ENCODE measurements around the gene HAPLN1.

HAPLN1 gene

DNA sequence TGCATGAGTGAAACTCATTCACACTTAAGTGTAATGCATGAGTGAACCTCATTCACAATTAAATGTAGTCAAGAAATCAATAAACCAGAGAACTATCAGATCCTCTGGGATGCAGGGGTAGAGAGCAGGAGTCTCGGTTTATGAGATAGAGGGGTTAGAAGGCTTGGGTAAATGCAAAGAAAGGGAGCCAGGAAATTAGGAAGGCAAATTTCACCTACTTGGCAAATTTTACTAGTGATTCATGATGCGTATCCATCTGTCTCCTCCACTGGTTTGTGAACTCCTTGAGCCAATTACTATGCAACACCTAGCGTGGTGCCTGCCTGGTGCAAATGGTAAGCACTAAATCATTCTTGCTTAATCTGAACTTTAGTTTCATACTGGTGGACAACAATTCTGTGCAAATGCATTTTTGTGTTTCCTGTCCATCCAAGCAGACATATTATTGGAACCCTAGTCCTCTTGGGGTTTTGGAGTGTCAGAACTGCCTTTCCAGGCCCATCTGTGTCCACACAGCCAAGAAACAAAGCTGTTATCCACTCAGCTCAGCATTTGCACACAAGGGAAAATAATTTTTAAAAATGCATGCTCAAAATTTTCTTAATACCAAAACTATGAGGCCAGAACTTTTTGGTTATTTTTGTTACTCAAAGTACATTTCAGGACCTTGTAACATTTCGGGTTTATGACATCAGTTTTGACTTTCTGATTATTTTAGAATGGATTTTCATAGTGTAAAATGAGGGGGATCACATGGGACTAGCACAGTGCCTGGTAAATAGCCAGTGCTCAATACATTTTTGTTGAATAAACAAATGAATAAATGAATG is 5.2 kb downstream of the HAPLN1 start:
- no peak for DNase-seq
- TF ChIP-seq CTCF (IDR thresholded peaks at IDR 0.05; ENCODE audit: low read depth, low read length) = no peak
- Histone ChIP-seq H3K27ac (no peak overlapping the region), H3K27me3 (ENCODE audit: insufficient read depth, low read depth, severe bottlenecking) (no peaks in the 10 kb centered on the region), H3K4me3 (ENCODE audit: low read depth, low read length) (no peak overlapping the region), H3K9me3 (ENCODE audit: severe bottlenecking) (no peaks in the 10 kb centered on the region), H3K36me3 (no peaks in the 10 kb centered on the region)

- Histone ChIP-seq H3K4me3 (ENCODE audit: low read depth, low read length) (no peak overlapping the region), H3K36me3 (no peaks in the 10 kb centered on the region), H3K27ac (no peak overlapping the region), H3K27me3 (ENCODE audit: insufficient read depth, low read depth, severe bottlenecking) (no peaks in the 10 kb centered on the region), H3K9me3 (ENCODE audit: severe bottlenecking) (no peaks in the 10 kb centered on the region)
- DNase-seq = no peak
- no peak for TF ChIP-seq CTCF (IDR thresholded peaks at IDR 0.05; ENCODE audit: low read depth, low read length)
Observed at GRCh38 chr5:83714810-83715209, 5.8 kb downstream of the HAPLN1 start.

GRCh38 chr5:83711982-83712601 is 8.6 kb downstream of the HAPLN1 start:
- no peaks in the 10 kb centered on the region for H3K9me3 ChIP-seq (ENCODE audit: severe bottlenecking)
- H3K36me3 ChIP-seq = no peaks in the 10 kb centered on the region
- peak; percentile 63 for DNase-seq
- H3K27ac ChIP-seq = no peak overlapping the region
- TF ChIP-seq CTCF (IDR thresholded peaks at IDR 0.05; ENCODE audit: low read depth, low read length) = peak; percentile 41
- H3K4me3 ChIP-seq (ENCODE audit: low read depth, low read length) = no peak overlapping the region
- H3K27me3 ChIP-seq (ENCODE audit: insufficient read depth, low read depth, severe bottlenecking) = no peaks in the 10 kb centered on the region

GRCh38 chr5:83709973-83710372 is 10.7 kb downstream of the HAPLN1 start:
- TF ChIP-seq CTCF (IDR thresholded peaks at IDR 0.05; ENCODE audit: low read depth, low read length) = no peak

GRCh38 chr5:83708170-83708569 is 12.5 kb downstream of the HAPLN1 start:
- no peak overlapping the region for H3K4me3 ChIP-seq (ENCODE audit: low read depth, low read length)
- H3K9me3 ChIP-seq (ENCODE audit: severe bottlenecking) = no peaks in the 10 kb centered on the region
- H3K27me3 ChIP-seq (ENCODE audit: insufficient read depth, low read depth, severe bottlenecking) = no peaks in the 10 kb centered on the region
- H3K27ac ChIP-seq = no peak overlapping the region
- H3K36me3 ChIP-seq = no peaks in the 10 kb centered on the region
- TF ChIP-seq CTCF (IDR thresholded peaks at IDR 0.05; ENCODE audit: low read depth, low read length) = no peak
- DNase-seq = no peak

More at GRCh38 chr5:83709973-83710372, 10.7 kb downstream of the HAPLN1 start:
- Histone ChIP-seq H3K9me3 (ENCODE audit: severe bottlenecking) (no peaks in the 10 kb centered on the region), H3K27ac (no peak overlapping the region), H3K36me3 (no peaks in the 10 kb centered on the region), H3K27me3 (ENCODE audit: insufficient read depth, low read depth, severe bottlenecking) (no peaks in the 10 kb centered on the region), H3K4me3 (ENCODE audit: low read depth, low read length) (no peak overlapping the region)
- DNase-seq = no peak

Data from WERI-Rb-1 (cell line).